ENCODE measurements around the gene UBE3B. TPM values are rescaled to one million over a fixed set of nuclear protein-coding genes. Genes with fewer than 3 reads are reported as not detected.

UBE3B gene
- polyA plus RNA-seq, 1 experiment = 43.9 TPM

DNA sequence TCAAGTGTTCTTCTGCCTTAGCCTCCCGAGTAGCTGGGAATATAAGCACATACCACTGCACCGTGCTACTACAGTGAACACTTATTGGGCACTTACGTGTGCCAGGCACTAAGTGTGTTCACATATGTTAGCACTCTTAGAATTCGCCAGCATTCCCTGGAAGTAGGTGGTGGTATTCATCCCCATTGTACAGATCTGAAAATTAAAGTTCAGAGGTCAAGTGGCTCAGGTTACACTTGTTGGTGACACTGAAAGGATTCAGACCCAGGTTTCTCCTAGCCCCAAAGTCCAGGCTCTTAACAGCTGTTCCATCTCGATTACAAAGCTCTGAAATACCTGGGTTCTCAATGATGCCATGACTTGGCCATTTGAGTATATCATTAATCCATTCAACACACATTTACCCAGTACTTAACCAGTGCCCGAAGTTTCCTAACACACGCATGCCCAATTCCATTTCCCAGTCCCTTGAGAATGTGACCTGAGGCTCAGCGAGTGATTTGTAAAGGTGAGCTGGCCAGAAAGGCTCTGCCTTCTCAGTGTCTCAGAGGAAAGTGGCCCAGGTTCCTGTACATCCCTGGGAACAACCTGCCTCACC is 101.0 kb downstream of the UBE3B start:
- H3K36me3 ChIP-seq (ENCODE audit: control insufficient read depth, insufficient read depth, low read length) = peaks cover 4% of the 10 kb centered on the region
- H3K27me3 ChIP-seq (ENCODE audit: control insufficient read depth, insufficient read depth, low read length) = no peaks in the 10 kb centered on the region
- TF ChIP-seq, protein P1, sequence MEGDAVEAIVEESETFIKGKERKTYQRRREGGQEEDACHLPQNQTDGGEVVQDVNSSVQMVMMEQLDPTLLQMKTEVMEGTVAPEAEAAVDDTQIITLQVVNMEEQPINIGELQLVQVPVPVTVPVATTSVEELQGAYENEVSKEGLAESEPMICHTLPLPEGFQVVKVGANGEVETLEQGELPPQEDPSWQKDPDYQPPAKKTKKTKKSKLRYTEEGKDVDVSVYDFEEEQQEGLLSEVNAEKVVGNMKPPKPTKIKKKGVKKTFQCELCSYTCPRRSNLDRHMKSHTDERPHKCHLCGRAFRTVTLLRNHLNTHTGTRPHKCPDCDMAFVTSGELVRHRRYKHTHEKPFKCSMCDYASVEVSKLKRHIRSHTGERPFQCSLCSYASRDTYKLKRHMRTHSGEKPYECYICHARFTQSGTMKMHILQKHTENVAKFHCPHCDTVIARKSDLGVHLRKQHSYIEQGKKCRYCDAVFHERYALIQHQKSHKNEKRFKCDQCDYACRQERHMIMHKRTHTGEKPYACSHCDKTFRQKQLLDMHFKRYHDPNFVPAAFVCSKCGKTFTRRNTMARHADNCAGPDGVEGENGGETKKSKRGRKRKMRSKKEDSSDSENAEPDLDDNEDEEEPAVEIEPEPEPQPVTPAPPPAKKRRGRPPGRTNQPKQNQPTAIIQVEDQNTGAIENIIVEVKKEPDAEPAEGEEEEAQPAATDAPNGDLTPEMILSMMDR (IDR thresholded peaks at IDR 0.05; ENCODE audit: insufficient read depth, low read depth, low read length) = no peak
- no peak overlapping the region for H3K4me3 ChIP-seq (ENCODE audit: low read depth, low read length)
- ChIA-PET CTCF (interaction anchor here (1.0 kb wide), 1 partner anchor 19 kb away, joined by 5 read pairs; no protein-coding TSS in a partner anchor), POLR2A (no interaction called here)
- no peak for DNase-seq (ENCODE audit: low read depth)

DNA sequence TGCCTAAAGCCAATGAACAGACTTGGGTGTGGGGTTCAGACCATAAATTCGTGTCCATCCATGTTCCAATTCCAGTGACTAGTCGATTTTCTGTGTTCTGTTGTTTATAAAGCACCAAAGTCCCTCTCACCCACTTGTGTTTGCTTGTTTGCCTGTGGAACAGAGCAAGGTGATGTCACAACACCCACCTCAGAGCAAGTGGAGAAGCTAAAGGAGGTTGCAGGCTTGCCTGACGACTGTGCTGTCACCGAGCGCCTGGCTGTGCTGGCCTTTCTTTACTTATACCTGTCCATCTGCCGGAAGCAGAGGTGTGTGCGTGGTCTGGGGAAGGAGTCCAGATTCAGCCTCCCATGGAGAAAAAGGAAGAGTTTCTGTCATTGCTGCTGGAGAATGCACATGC is 102.2 kb downstream of the UBE3B start:
- Histone ChIP-seq H3K4me3 (ENCODE audit: low read depth, low read length) (no peak overlapping the region), H3K36me3 (ENCODE audit: control insufficient read depth, insufficient read depth, low read length) (peaks cover 4% of the 10 kb centered on the region), H3K27me3 (ENCODE audit: control insufficient read depth, insufficient read depth, low read length) (no peaks in the 10 kb centered on the region)
- no peak for DNase-seq (ENCODE audit: low read depth)
- ChIA-PET CTCF (no interaction called here), POLR2A (no interaction called here)
- TF ChIP-seq, protein P1 (IDR thresholded peaks at IDR 0.05; ENCODE audit: insufficient read depth, low read depth, low read length) = no peak

DNA sequence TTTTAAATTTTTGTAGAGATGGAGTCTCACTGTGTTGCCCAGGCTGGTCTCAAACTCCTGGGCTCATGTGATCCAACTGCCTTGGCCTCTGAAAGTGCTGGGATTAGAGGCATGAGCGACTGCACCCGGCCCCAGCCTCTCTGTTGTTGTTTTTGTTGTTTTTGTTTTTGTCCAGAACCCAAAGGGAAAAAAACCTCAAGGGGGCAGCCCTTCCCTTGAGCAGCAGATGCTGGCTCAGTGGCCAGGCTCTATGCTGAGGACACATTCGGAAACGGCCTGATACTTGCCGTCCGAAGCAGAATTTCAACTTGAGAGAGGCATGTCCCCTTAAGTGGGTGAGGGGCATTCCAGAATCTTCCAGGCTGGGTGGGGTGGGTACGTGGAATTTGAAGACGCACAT is 102.8 kb downstream of the UBE3B start:
- Histone ChIP-seq H3K36me3 (ENCODE audit: control insufficient read depth, insufficient read depth, low read length) (peaks cover 4% of the 10 kb centered on the region), H3K4me3 (ENCODE audit: low read depth, low read length) (no peak overlapping the region), H3K27me3 (ENCODE audit: control insufficient read depth, insufficient read depth, low read length) (no peaks in the 10 kb centered on the region)
- TF ChIP-seq, protein P1 (IDR thresholded peaks at IDR 0.05; ENCODE audit: insufficient read depth, low read depth, low read length) = no peak
- DNase-seq (ENCODE audit: low read depth) = no peak
- ChIA-PET POLR2A (no interaction called here), CTCF (no interaction called here)

- ChIA-PET POLR2A (no interaction called here), CTCF (interaction anchor here (3.2 kb wide), 1 partner anchor 16 kb away, joined by 19 read pairs; no protein-coding TSS in a partner anchor)
- no peaks in the 10 kb centered on the region for H3K27me3 ChIP-seq (ENCODE audit: control insufficient read depth, insufficient read depth, low read length)
- peaks cover 4% of the 10 kb centered on the region for H3K36me3 ChIP-seq (ENCODE audit: control insufficient read depth, insufficient read depth, low read length)
- H3K4me3 ChIP-seq (ENCODE audit: low read depth, low read length) = no peak overlapping the region
- no peak for DNase-seq (ENCODE audit: low read depth)
- TF ChIP-seq, protein P1 (IDR thresholded peaks at IDR 0.05; ENCODE audit: insufficient read depth, low read depth, low read length) = no peak
Measured at GRCh38 chr12:109580684-109581333, 103.4 kb downstream of the UBE3B start.

GRCh38 chr12:109581334-109581691 is 103.9 kb downstream of the UBE3B start:
- Histone ChIP-seq H3K36me3 (ENCODE audit: control insufficient read depth, insufficient read depth, low read length) (peaks cover 4% of the 10 kb centered on the region), H3K27me3 (ENCODE audit: control insufficient read depth, insufficient read depth, low read length) (no peaks in the 10 kb centered on the region), H3K4me3 (ENCODE audit: low read depth, low read length) (no peak overlapping the region)
- TF ChIP-seq, protein P1 (IDR thresholded peaks at IDR 0.05; ENCODE audit: insufficient read depth, low read depth, low read length) = no peak
- DNase-seq (ENCODE audit: low read depth) = no peak
- CTCF ChIA-PET = interaction anchor here (3.2 kb wide), 1 partner anchor 16 kb away, joined by 19 read pairs; no protein-coding TSS in a partner anchor
- POLR2A ChIA-PET = no interaction called here
